Prostate gland (tissue), 2 donors: ENCODE measurements around the gene SMIM27. TPM values are rescaled to one million over a fixed set of nuclear protein-coding genes. Genes with fewer than 3 reads are reported as not detected.

ENCODE experiments used
- total RNA-seq, 2 donors: library from RNA; depleted of rRNA; stranded (reverse); fragments of >200 nt; gene quantifications; one replicate each; pipeline ENCODE4 v1.1.0, GENCODE V29; 2016

SMIM27 gene
- total RNA-seq, 2 donors from 2014 or later: 6.4 to 8.3 TPM

Other genes with a start within 250 kb of the SMIM27 start
- 10 to 100 TPM; 31.7 to 66.6 TPM for gene ACO1, start 167.7 kb upstream of the SMIM27 start, total RNA-seq
- 1 to 10 TPM; 8.2 to 9.5 TPM for gene RIGI, start 26.1 kb upstream of the SMIM27 start, total RNA-seq
- gene TOPORS, start 259 bp downstream of the SMIM27 start, total RNA-seq: 10 to 100 TPM; 18.2 to 27.2 TPM
- gene NDUFB6, start 20.8 kb downstream of the SMIM27 start, total RNA-seq: 10 to 100 TPM; 43.0 to 56.4 TPM
- gene TAF1L, start 83.3 kb downstream of the SMIM27 start, total RNA-seq: 1 to 10 TPM in 1 of 2 donors, not detected in 1; 2.0 TPM
- gene TMEM215, start 231.2 kb downstream of the SMIM27 start, total RNA-seq: not detected